Lower lobe of right lung (tissue), 2 donors: ENCODE measurements around the gene MAMDC4. TPM values are rescaled to one million over a fixed set of nuclear protein-coding genes. Genes with fewer than 3 reads are reported as not detected.

Source experiments
- ATAC-seq, 2 donors: fragments of 200-7000 bp; cut with Tn5 transposase; one replicate each; pipeline ENCODE4 v1.9.1; 2020 to 2022; ENCODE audit warnings: mild to moderate bottlenecking in 2 of 2, moderate library complexity in 2 of 2
- DNase-seq: peaks from one replicate; pipeline ENCODE4 v3.0.0-alpha.2; 2020
- H3K27ac ChIP-seq: fragments of 200-600 bp; one replicate; pipeline ENCODE4 v1.8.0; 2022
- H3K27me3 ChIP-seq: fragments of 200-600 bp; one replicate; pipeline ENCODE4 v1.8.0; 2022; ENCODE audit warnings: low read depth
- H3K36me3 ChIP-seq: fragments of 200-600 bp; one replicate; pipeline ENCODE4 v1.8.0; 2022; ENCODE audit warnings: mild to moderate bottlenecking
- H3K4me1 ChIP-seq: fragments of 200-600 bp; one replicate; pipeline ENCODE4 v1.8.0; 2022
- H3K4me3 ChIP-seq: fragments of 200-600 bp; one replicate; pipeline ENCODE4 v1.8.0; 2022; ENCODE audit warnings: mild to moderate bottlenecking
- H3K9me3 ChIP-seq: fragments of 200-600 bp; one replicate; pipeline ENCODE4 v1.8.0; 2022
- intact Hi-C: fragments of 100-400 bp; cut with DNase I; formaldehyde crosslinking; loops from one replicate; pipeline ENCODE4 v1.11.0; 2022
- total RNA-seq: library from RNA; stranded (reverse); fragmentation: NEBNext Ultra II Directional; extraction: Animal tissue kit (Norgen Biotek cat#: 25700); gene quantifications from one replicate; pipeline ENCODE4 v1.2.1, GENCODE V29; 2021
- TF ChIP-seq, protein P1 (sequence below): fragments of 200-600 bp; IDR thresholded peaks from one replicate; pipeline ENCODE4 v1.8.0; 2022; ENCODE audit warnings: antibody characterized with exemption, mild to moderate bottlenecking
- donor health status: DM: no; HTN: yes; CAD: no; lungs with severe emphysema.

MAMDC4 gene
- total RNA-seq, 1 donor from 2014 or later, result 13.5 TPM

- H3K36me3 ChIP-seq, result peaks cover 16% of the 10 kb centered on the region
- DNase-seq (no peak), ATAC-seq (no peak)
- H3K9me3 ChIP-seq, result no peaks in the 10 kb centered on the region
- intact Hi-C loops, result no loop called here
- no peak overlapping the region for H3K27ac ChIP-seq
- H3K4me3 ChIP-seq, result no peak overlapping the region
- no peaks in the 10 kb centered on the region for H3K27me3 ChIP-seq
- H3K4me1 ChIP-seq, result peaks cover 23% of the 10 kb centered on the region
- TF ChIP-seq, protein P1, sequence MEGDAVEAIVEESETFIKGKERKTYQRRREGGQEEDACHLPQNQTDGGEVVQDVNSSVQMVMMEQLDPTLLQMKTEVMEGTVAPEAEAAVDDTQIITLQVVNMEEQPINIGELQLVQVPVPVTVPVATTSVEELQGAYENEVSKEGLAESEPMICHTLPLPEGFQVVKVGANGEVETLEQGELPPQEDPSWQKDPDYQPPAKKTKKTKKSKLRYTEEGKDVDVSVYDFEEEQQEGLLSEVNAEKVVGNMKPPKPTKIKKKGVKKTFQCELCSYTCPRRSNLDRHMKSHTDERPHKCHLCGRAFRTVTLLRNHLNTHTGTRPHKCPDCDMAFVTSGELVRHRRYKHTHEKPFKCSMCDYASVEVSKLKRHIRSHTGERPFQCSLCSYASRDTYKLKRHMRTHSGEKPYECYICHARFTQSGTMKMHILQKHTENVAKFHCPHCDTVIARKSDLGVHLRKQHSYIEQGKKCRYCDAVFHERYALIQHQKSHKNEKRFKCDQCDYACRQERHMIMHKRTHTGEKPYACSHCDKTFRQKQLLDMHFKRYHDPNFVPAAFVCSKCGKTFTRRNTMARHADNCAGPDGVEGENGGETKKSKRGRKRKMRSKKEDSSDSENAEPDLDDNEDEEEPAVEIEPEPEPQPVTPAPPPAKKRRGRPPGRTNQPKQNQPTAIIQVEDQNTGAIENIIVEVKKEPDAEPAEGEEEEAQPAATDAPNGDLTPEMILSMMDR, result no peak
Measured at GRCh38 chr9:136854113-136854841, 2.1 kb downstream of the MAMDC4 start.

DNA sequence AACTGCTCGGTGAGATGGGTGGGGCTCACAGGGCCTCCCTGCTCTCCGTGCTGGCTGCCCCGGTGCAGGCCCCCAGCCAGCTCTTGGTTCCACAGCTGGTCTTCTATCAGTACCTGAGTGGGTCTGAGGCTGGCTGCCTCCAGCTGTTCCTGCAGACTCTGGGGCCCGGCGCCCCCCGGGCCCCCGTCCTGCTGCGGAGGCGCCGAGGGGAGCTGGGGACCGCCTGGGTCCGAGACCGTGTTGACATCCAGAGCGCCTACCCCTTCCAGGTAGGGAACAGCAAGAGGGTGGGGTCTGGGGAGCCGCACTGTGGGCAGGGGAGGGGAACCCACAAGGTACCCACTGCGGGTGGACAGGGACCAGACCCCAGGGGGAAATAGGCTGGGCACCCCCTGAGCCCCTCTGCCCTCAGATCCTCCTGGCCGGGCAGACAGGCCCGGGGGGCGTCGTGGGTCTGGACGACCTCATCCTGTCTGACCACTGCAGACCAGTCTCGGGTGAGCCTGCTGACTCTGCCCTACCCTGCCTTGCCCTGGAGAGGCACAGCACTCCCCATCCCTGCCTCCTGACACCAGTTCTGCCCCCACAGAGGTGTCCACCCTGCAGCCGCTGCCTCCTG, 2.8 kb downstream of the MAMDC4 start:
- peaks cover 23% of the 10 kb centered on the region for H3K4me1 ChIP-seq
- intact Hi-C loops, result no loop called here
- H3K27ac ChIP-seq, result no peak overlapping the region
- H3K27me3 ChIP-seq, result no peaks in the 10 kb centered on the region
- TF ChIP-seq, protein P1, result no peak
- DNase-seq, result no peak
- no peak for ATAC-seq
- H3K4me3 ChIP-seq, result no peak overlapping the region
- peaks cover 16% of the 10 kb centered on the region for H3K36me3 ChIP-seq
- no peaks in the 10 kb centered on the region for H3K9me3 ChIP-seq

DNA sequence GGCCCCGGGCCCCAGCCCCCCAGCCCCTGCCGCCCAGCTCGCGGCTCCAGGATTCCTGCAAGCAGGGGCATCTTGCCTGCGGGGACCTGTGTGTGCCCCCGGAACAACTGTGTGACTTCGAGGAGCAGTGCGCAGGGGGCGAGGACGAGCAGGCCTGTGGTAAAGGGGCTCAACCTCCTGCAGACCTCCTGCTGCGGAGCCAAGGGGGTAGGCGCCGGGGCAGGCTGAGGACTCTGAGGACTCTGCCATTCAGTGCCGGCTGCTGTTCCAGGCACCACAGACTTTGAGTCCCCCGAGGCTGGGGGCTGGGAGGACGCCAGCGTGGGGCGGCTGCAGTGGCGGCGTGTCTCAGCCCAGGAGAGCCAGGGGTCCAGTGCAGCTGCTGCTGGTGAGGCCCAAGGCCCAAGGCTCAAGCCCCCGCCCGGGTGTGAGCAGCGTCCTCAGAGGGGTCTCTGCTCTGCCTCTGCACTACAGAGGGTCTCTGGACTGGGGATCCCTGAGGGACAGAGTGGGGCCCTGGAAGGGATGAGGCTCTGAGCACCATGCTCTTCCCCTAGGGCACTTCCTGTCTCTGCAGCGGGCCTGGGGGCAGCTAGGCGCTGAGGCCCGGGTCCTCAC, 3.4 kb downstream of the MAMDC4 start:
- Histone ChIP-seq H3K36me3 (peaks cover 18% of the 10 kb centered on the region), H3K27ac (no peak overlapping the region), H3K4me3 (no peak overlapping the region), H3K9me3 (no peaks in the 10 kb centered on the region), H3K27me3 (no peaks in the 10 kb centered on the region), H3K4me1 (peaks cover 16% of the 10 kb centered on the region)
- TF ChIP-seq, protein P1, result no peak
- intact Hi-C loops, result no loop called here
- DNase-seq (no peak), ATAC-seq (no peak)

- peaks cover 11% of the 10 kb centered on the region for H3K4me1 ChIP-seq
- no peak overlapping the region for H3K27ac ChIP-seq
- H3K9me3 ChIP-seq, result no peaks in the 10 kb centered on the region
- DNase-seq, result no peak
- H3K36me3 ChIP-seq, result peaks cover 18% of the 10 kb centered on the region
- ATAC-seq, result no peak
- TF ChIP-seq, protein P1, result no peak
- intact Hi-C loops, result no loop called here
- no peaks in the 10 kb centered on the region for H3K27me3 ChIP-seq
- H3K4me3 ChIP-seq, result no peak overlapping the region
Measured at GRCh38 chr9:136856079-136856476, 3.9 kb downstream of the MAMDC4 start.

DNA sequence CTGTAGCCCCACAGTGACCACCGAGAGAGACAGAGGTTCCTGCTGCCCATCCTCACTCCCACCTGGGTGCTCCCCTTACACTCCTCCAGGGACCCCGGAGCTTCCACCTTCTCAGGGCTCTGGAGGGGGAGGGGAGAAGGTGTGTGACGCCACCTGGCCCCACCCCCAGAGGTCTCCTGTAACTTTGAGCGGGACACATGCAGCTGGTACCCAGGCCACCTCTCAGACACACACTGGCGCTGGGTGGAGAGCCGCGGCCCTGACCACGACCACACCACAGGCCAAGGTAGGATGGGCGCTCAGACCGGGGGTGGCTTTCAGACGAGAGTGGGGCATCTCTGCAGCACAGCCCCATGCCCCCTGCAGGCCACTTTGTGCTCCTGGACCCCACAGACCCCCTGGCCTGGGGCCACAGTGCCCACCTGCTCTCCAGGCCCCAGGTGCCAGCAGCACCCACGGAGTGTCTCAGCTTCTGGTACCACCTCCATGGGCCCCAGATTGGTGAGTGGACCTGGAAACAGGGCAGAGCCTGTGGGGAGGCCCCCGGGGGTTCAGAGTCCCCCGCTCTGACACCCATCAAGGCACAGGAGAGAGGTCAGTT, 4.5 kb downstream of the MAMDC4 start:
- TF ChIP-seq, protein P1, result no peak
- intact Hi-C loops, result no loop called here
- ATAC-seq (no peak), DNase-seq (no peak)
- H3K4me1 ChIP-seq, result peaks cover 11% of the 10 kb centered on the region
- no peak overlapping the region for H3K27ac ChIP-seq
- no peak overlapping the region for H3K4me3 ChIP-seq
- peaks cover 18% of the 10 kb centered on the region for H3K36me3 ChIP-seq
- no peaks in the 10 kb centered on the region for H3K27me3 ChIP-seq
- H3K9me3 ChIP-seq, result no peaks in the 10 kb centered on the region
